Right lobe of liver (tissue), 4 donors: Measurements from ENCODE around the gene TMEM218.

ENCODE experiments used
- CTCF ChIP-seq, 4 donors: fragments of 200-600 bp in 3 of 4; fragments of 450-650 bp in 1 of 4; IDR thresholded peaks; one replicate each; pipeline versions ENCODE4 v1.5.1 to v1.8.0; 2016 to 2022; ENCODE audit warnings: antibody characterized with exemption in 4 of 4, mild to moderate bottlenecking in 2 of 4
- POLR2A ChIP-seq: fragments of 450-650 bp; IDR thresholded peaks from one replicate; pipeline ENCODE4 v1.6.1; 2017; ENCODE audit warnings: antibody characterized with exemption, mild to moderate bottlenecking
- donor health status: DM: no; HTN: no; CAD: no.
- donor health status: DM: no; HTN: no; CAD: no.
- donor health status: DM: no; HTN: yes; CAD: no.

GRCh38 chr11:125110506-125110905 is 920 bp downstream of the TMEM218 start:
- TF ChIP-seq CTCF (IDR thresholded peaks at IDR 0.05) (no peak), POLR2A (no peak)
